GM19395 (cell line): Measurements from ENCODE around the gene PRDM10.
"Not testable (repeated sequence)": the region's sequence is repeated elsewhere in the genome, so short reads cannot be mapped to it uniquely, and the experiment has no call there.

Experiments used
- ATAC-seq: cut with Tn5 transposase; IDR thresholded peaks from one replicate; pipeline ENCODE4 v1.9.1; 2021; ENCODE audit warnings: mild to moderate bottlenecking, moderate library complexity; ENCODE audit not compliant: unreplicated experiment

PRDM10 gene

GRCh38 chr11:130002352-130002845 lies at the start of gene PRDM10:
PRDM10 (minus strand) TSS chr11:130002835; CDS start chr11:129960964, 41,871 bp downstream.
- peak; percentile 55 for ATAC-seq

- no peak for ATAC-seq
Observed at GRCh38 chr11:130051082-130051481, 48.4 kb upstream of the PRDM10 start.

- ATAC-seq = no peak
Observed at GRCh38 chr11:130050257-130050656, 47.6 kb upstream of the PRDM10 start.

GRCh38 chr11:130049328-130049771 lies 46.7 kb upstream of the PRDM10 start:
- ATAC-seq = no peak

GRCh38 chr11:130047141-130047540 lies 44.5 kb upstream of the PRDM10 start:
- ATAC-seq = no peak

GRCh38 chr11:130043575-130043974 lies 40.9 kb upstream of the PRDM10 start:
- no peak for ATAC-seq

- ATAC-seq = no peak
Observed at GRCh38 chr11:130042093-130042591, 39.5 kb upstream of the PRDM10 start.

GRCh38 chr11:130040281-130040940 lies 37.8 kb upstream of the PRDM10 start:
- no peak for ATAC-seq

- ATAC-seq = no peak
Observed at GRCh38 chr11:130037881-130038585, 35.4 kb upstream of the PRDM10 start.

GRCh38 chr11:130037058-130037457 lies 34.4 kb upstream of the PRDM10 start:
- no peak for ATAC-seq

GRCh38 chr11:130034236-130034635 lies 31.6 kb upstream of the PRDM10 start:
- ATAC-seq = no peak

GRCh38 chr11:130032931-130033330 lies 30.3 kb upstream of the PRDM10 start:
- ATAC-seq = no peak

GRCh38 chr11:130031945-130032344 lies 29.3 kb upstream of the PRDM10 start:
- no peak for ATAC-seq

GRCh38 chr11:130031056-130031455 lies 28.4 kb upstream of the PRDM10 start:
- no peak for ATAC-seq

GRCh38 chr11:130029137-130029536 lies 26.5 kb upstream of the PRDM10 start:
- peak; percentile 76 for ATAC-seq

GRCh38 chr11:130025371-130025770 lies 22.7 kb upstream of the PRDM10 start:
- no peak for ATAC-seq

- ATAC-seq = no peak
Observed at GRCh38 chr11:130024361-130024760, 21.7 kb upstream of the PRDM10 start.

GRCh38 chr11:130023204-130023603 lies 20.6 kb upstream of the PRDM10 start:
- ATAC-seq = peak; percentile 98

- ATAC-seq = peak; percentile 27
Observed at GRCh38 chr11:130022799-130023198, 20.2 kb upstream of the PRDM10 start.

GRCh38 chr11:130021606-130022005 lies 19.0 kb upstream of the PRDM10 start:
- ATAC-seq = not testable (repeated sequence)

- ATAC-seq = no peak
Observed at GRCh38 chr11:130020323-130020722, 17.7 kb upstream of the PRDM10 start.

- ATAC-seq = not testable (repeated sequence)
Observed at GRCh38 chr11:130015846-130016245, 13.2 kb upstream of the PRDM10 start.
